HG02571 (cell line): Measurements from ENCODE around the gene BORCS6.
"Not testable (repeated sequence)": the region's sequence is repeated elsewhere in the genome, so short reads cannot be mapped to it uniquely, and the experiment has no call there.

Source experiments
- ATAC-seq: cut with Tn5 transposase; IDR thresholded peaks from one replicate; pipeline ENCODE4 v1.9.1; 2021; ENCODE audit warnings: mild to moderate bottlenecking, moderate library complexity; ENCODE audit not compliant: unreplicated experiment

The BORCS6 gene

DNA sequence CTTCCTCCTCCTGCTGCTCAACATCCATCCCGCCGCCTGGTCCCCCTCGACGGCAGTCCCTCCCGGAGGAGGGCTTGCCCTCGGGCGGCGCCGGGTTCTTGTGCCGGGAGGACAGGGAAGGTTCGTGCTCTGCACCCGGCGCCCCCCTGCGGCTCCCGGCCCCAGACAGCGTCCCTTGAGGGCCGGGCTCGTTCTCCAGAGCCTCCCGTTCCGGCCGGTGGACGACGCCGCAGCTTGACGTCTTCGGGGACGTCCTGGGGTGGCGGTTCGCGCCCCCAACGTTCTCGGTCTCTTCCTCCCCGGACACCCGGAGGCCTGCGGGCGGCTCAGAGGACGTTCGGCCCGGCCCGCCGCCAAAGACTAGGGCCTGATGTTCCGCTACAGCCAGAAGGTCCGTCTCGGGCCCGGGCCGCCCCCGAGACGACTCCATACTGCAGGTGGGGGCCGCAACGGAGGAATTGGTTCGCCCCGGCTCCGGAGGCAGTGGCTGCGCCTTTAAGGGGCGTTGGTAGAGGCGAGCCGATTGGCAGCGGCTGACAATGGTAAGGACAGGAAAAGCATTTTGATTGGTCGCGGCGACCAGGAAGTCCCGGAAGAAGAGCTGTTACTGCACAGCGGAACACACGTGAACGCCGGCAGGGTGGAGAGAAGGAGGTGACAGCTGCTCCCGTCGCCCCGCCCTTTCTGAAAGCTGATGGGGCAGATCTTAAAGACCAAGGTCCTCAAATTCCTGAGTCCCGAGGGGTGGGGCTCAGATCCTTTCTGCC lies at the start of gene BORCS6:
Gene BORCS6 (minus strand): TSS at position 470 of the 767 bp plus-strand sequence. CDS start 40 bp downstream, at position 430.
- peak; percentile 42 for ATAC-seq

DNA sequence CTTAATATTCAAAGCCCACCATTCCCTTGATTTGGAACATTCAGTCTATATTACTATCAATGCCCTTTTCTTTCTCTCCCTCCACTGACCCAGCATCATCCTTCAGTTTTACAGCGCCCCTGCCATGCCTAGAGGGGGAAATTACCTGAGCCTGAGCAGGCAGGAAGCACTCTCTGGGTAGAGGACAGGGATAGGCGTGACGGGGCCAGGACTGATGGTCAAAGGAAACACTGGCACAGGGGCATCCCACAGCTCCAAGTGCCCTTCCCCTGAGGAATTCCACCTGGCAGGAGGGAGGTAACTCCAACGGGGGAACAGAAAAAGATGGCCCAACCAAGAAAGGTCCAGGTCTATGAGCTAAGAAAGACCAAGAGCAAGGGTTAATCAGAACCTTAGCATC lies 47.9 kb upstream of the BORCS6 start:
- ATAC-seq, result no peak

DNA sequence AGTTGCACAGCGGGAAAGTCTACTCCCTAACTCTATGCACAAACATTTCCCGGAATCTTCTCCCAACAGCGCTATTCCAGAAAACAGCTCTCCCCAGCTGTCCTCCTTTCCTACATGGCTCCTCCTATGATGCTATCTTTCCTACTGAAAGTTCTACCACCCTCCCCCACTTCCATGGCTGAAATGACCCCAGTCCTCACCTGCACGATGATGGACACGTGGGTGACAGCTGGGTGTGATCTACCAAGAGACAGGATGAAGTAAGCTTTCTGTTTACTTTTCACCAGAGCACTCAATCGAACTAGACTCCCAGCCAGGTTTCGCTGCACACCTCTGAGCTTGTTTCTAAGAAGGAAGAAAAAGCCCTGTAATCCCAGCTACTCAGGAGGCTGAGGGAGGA lies 47.2 kb upstream of the BORCS6 start:
- no peak for ATAC-seq

GRCh38 chr17:8235676-8236075 lies 45.7 kb upstream of the BORCS6 start:
- ATAC-seq, result no peak

DNA sequence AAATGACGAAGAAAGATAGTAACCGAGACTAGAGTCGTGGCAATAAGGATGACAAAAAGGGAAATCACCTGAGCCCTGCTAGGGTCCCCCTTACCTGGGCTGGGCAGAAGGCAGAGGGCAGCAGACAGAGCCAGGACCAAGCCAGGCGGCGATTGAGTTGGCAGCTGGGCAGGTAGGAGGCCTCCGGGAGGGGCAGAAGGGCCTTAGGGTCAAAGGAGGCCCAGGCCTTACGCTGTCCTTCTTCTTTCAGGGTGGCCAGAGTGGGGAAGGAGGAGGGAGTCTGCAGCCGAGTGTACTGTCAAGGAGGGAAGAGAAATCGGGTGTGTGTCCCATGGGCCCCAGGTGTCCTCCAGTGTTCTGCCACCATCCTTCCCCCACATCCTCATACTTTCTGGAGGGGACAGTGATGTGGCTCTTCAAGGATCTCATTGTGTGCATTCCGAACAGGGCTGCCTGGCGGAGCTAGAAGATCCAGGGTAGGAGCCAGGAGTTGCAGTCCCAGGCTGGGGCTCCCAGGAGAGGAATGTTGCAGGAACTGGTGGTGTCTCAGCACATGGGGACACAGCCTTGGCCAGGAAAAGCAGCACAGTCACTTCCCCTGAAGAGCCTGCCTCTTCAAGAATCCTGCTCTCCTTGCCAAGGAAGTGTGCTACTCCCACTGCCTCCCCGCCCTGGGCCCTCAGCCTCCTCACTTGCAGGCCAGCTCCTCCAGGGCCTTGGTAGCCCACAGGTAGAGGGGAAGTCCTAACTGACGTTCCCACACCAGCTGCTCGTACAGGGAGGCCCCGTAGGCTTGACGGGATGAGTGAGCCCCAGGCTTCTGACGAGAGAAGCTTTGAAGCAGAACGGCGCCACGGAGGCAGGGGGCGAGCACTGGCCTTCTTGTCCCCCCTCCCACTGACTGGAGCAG lies 44.6 kb upstream of the BORCS6 start:
- no peak for ATAC-seq

GRCh38 chr17:8231701-8232100 lies 41.7 kb upstream of the BORCS6 start:
- ATAC-seq, result no peak

DNA sequence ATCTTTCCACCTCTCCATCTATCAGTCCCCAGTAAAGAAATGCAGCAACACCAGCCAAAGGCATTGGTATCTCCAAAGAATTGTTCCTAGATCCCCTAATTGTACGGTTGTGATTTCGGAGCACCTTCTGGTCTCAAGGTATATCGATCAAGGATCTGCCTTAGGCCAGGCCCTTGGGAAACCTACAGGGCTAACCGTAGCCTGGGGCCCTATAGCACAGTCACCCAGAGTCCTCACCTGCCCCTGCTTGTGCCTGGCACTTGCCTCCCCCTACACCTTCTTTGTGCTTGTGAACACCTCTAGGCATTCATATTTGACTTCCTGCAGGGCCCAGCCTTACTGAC lies 37.2 kb upstream of the BORCS6 start:
- no peak for ATAC-seq

- ATAC-seq, result no peak
Observed at GRCh38 chr17:8226536-8227237, 36.7 kb upstream of the BORCS6 start.

DNA sequence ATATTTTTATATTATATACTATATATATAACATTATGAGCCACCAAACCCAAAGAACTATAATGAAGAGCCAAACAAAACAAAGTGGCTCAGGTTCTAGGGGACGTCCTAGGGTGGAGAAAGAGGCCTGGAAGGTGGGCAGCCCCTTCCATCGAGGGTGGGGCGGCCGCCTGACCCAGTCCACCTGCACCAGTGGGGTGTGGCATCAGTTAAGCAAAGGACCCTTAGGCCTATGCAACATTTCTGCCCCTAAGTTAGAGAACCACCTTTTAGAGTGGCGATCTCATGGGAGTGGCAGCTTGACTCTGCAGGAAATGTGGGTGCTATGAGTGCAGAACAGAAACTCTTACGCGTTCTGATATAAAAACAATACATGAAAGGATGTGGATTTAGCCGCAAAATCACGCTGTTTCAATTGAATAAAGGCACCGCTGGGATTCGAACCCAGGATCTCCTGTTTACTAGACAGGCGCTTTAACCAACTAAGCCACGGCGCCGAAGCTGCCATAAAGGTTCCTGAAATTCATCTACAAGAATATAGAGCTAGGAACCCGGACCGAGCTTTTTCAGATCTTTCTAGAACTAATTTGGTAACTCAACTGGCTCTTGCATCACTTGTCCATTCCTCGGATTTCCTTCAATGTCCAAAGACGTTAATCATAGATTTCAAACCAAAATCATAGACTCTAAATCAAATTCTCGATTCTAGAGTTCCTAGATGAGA lies 36.0 kb upstream of the BORCS6 start:
- ATAC-seq, result no peak

DNA sequence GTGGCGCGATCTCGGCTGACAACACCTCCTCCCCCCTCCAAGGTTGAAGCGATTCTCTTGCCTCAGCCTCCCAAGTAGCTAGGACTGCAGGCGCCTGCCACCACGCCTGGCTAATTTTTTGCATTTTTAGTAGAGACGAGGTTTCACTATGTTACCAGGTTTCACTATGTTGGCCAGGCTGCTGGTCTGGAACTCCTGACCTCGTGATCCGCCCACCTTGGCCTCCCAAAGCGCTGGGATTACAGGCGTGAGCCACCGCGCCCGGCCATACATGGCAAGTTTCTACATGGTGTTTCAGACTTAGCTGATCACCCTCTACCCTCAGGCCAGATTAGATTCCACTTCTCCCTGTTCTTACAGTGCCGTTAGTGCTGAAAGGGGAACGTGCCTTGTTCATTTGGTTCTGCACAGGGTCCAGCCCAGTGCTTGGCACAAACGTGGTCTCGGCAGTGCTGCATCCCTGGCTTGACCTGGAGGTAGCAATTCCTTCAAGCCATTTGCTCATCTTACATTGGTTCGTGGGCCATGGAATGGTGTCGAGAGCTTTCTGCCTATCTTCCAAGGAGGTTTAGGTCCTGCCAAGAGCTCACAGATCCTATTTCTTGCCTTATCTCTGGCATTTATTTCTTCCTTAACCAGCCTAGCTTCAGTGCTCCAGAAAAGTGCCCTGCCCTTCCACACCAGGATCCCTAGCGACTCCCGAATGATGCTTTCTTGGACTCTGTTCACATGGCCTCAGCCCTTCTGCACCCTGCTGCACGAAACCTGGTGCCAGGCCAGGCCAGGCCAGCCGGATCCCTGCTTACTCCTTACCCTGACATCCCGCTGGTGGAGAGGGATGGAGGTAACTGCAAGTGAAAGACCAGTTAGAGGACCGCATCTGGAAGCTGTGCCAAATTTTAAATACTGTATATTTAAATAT lies 35.2 kb upstream of the BORCS6 start:
- no peak for ATAC-seq

GRCh38 chr17:8223356-8224126 lies 33.6 kb upstream of the BORCS6 start:
- no peak for ATAC-seq

- ATAC-seq, result peak; percentile 26
Observed at GRCh38 chr17:8222630-8223355, 32.8 kb upstream of the BORCS6 start.

GRCh38 chr17:8222380-8222629 lies 32.3 kb upstream of the BORCS6 start:
- ATAC-seq, result peak; percentile 34

DNA sequence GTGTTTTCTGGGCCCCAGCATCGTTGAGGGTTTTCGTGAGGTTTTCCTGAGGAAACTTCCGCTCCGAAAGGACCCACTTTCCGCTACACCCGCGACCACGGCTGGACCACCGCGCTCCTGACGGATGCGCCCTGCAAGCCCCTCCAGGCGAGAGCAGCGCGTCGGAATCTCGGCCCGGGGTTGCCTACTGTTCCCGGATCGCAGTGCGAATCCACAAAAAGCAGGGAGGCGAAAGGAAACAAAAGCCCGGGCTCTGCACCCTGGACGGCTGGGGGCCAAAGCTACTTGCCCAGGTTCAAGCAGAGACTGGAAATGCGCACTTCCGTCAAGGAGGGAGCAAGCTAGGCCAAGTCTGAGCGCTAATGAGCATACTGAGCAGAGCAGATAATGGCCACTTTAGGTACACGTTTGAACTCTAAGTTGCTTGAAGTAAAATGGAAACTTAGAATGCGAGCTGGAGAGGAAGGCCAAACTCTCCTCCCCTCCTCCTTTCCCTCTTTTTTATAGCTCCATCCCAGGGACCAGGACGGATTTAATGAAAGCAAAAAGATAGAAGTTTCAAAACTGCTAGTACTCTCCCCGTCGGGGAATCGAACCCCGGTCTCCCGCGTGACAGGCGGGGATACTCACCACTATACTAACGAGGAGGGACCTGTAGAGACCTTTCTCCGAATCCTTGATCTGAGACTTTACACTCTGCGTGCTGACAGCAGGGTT lies 31.8 kb upstream of the BORCS6 start:
- peak; percentile 35 for ATAC-seq

DNA sequence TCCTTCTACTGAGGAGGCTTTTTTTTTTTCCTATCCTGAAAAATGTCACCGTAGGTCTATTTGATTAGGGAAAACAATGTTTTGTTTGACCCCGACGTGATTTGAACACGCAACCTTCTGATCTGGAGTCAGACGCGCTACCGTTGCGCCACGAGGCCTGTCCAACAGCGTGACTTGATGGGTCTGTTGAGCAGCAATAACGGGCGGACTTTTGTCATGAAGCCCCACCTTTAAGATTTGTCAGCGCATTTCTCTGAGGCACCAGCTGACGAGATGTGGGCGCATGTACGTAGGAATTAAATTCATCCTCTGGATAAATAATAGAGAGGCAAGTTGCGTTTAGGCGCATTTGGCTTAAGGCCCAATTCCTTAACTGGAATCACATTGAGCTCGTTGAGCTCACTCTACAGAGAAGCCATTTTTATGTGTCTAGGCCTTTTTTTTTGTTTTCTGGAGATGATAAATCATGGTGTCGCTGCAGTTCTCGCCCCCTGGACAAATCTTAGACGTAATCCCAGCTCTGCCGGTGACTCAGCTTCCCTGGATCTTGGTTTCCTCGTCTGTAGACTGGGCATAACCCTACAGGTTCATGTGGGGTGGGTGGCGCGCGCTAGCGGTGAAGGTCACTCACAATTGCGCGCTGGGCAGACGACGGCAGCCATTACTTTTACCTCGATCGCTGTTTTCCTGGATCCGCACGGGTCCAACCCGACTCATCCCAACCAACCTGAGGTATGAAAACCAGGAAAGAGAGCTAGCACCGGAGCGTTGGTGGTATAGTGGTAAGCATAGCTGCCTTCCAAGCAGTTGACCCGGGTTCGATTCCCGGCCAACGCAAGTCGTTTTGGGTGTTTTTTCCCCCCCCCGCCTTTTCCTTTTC lies 31.0 kb upstream of the BORCS6 start:
- no peak for ATAC-seq

DNA sequence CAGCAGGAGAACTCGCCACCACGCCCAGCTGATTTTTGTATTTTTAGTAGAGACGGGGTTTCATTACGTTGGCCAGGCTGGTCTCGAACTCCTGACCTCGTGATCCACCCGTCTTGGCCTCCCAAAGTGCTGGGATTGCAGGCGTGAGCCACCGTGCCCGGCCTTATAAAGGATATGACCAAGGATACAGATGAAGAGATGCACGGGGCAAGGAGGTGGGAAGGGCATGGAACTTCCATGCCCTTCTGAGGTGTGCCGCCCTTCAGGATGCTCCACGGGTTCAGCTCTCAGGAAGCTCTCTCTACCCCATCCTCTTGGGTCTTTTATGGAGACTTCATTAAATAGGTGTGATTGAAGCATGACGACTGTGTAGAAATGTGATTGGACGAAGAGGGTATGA lies 24.0 kb upstream of the BORCS6 start:
- not testable (repeated sequence) for ATAC-seq
